Uterus (tissue), 2 donors: ENCODE data around the gene CYP26B1.

Source experiments
- CTCF ChIP-seq, 4 experiments: fragments of 200-600 bp in 2 of 4; fragments of 450-650 bp in 2 of 4; sonication (generic) in 2 of 4; IDR thresholded peaks; one replicate each; pipeline ENCODE4 v1.5.1; 2016 to 2019; ENCODE audit warnings: antibody characterized with exemption in 4 of 4, mild to moderate bottlenecking in 2 of 4, moderate library complexity in 1 of 4
- POLR2A ChIP-seq, 2 donors: fragments of 450-650 bp; IDR thresholded peaks; one replicate each; pipeline ENCODE4 v1.6.1; 2016; ENCODE audit warnings: antibody characterized with exemption in 2 of 2, mild to moderate bottlenecking in 1 of 2, moderate library complexity in 1 of 2

- TF ChIP-seq CTCF (IDR thresholded peaks at IDR 0.05) (no peak), POLR2A (IDR thresholded peaks at IDR 0.05) (no peak)
These were observed 29.9 kb downstream of the CYP26B1 start for GRCh38 chr2:72117718-72118117.
